Stomach (tissue), 9 donors: Measurements from ENCODE around the gene RNASE4. TPM values are rescaled to one million over a fixed set of nuclear protein-coding genes. Genes with fewer than 3 reads are reported as not detected.
A peak's percentile ranks its signal among the peaks of the same experiment; 100 is the strongest.
"Not testable (repeated sequence)": the region's sequence is repeated elsewhere in the genome, so short reads cannot be mapped to it uniquely, and the experiment has no call there.

Experiments used
- DNase-seq, 2 donors: peaks; one replicate each; pipeline versions ENCODE4 v3.0.0 to v3.0.0-alpha.2; 2013 to 2019
- H3K27ac ChIP-seq, 5 donors: fragments of 200-600 bp in 4 of 5; sonication (generic) in 4 of 5; one replicate each; pipeline ENCODE4 v1.5.1; 2013 to 2019; ENCODE audit warnings: mild to moderate bottlenecking in 1 of 5, moderate library complexity in 1 of 5
- H3K27me3 ChIP-seq, 3 donors: fragments of 200-600 bp; sonication (generic); one replicate each; pipeline ENCODE4 v1.5.1; 2017 to 2019; ENCODE audit warnings: mixed run types in 1 of 3
- H3K36me3 ChIP-seq, 4 donors: fragments of 200-600 bp; sonication (generic); 1 replicate in 3 of 4; 2 replicates in 1 of 4; pipeline ENCODE4 v1.5.1; 2016 to 2019
- H3K4me1 ChIP-seq, 4 donors: fragments of 200-600 bp; sonication (generic); one replicate each; pipeline ENCODE4 v1.5.1; 2016 to 2019
- H3K4me3 ChIP-seq, 4 donors: fragments of 200-600 bp; sonication (generic) in 3 of 4; one replicate each; pipeline ENCODE4 v1.5.1; 2016 to 2019; ENCODE audit warnings: mild to moderate bottlenecking in 1 of 4
- H3K9me3 ChIP-seq, 4 donors: fragments of 200-600 bp; sonication (generic); one replicate each; pipeline ENCODE4 v1.5.1; 2016 to 2019
- EP300 ChIP-seq: sonication (generic); formaldehyde crosslinking; IDR thresholded peaks from one replicate; pipeline ENCODE4 v1.6.1; 2017; ENCODE audit warnings: antibody characterized with exemption
- POLR2A ChIP-seq, 4 donors: fragments of 450-650 bp; IDR thresholded peaks; one replicate each; pipeline ENCODE4 v1.6.1; 2016; ENCODE audit warnings: antibody characterized with exemption in 4 of 4, control low read depth in 2 of 4, mild to moderate bottlenecking in 1 of 4, moderate library complexity in 1 of 4
- POLR2AphosphoS5 ChIP-seq, 3 donors: sonication (generic); formaldehyde crosslinking; IDR thresholded peaks; one replicate each; pipeline ENCODE4 v1.6.1; 2016; ENCODE audit warnings: antibody characterized with exemption in 3 of 3
- WGBS, 5 donors: extraction: QIAGEN DNeasy Blood & Tissue Kit in 3 of 5; methylation state at CpG; one replicate each; pipeline versions ENCODE4 v1.1.5 to v1.1.7; 2013 to 2018; 5-methylcytosine and 5-hydroxymethylcytosine counted together
- intact Hi-C: fragments of 100-400 bp; cut with DNase I; formaldehyde crosslinking; loops from one replicate; pipeline ENCODE4 v1.15.1; 2023; ENCODE audit warnings: low total_unique reads
- polyA plus RNA-seq, 3 donors: library from polyadenylated mRNA; stranded (reverse); fragments of 200-250 nt; gene quantifications; one replicate each; pipeline ENCODE4 v1.2.3, GENCODE V29; 2013
- total RNA-seq, 5 donors: library from RNA; depleted of rRNA; stranded (reverse); fragments of >200 nt; gene quantifications; one replicate each; pipeline versions ENCODE4 v1.1.0 to v1.2.3, GENCODE V29; 2014 to 2016
- TF ChIP-seq, protein P1 (sequence below), 7 experiments: fragments of 450-650 bp in 4 of 7; fragments of 200-600 bp in 3 of 7; sonication (generic) in 3 of 7; IDR thresholded peaks; one replicate each; pipeline ENCODE4 v1.5.1; 2016 to 2019; ENCODE audit warnings: antibody characterized with exemption in 7 of 7, control low read depth in 2 of 7, mild to moderate bottlenecking in 1 of 7
- donor health status: healthy with polysubstance abuse.
- donor health status: Bipolar disorder and iron deficiency.
- donor health status: healthy.

RNASE4 gene
- total and polyA plus RNA-seq, 8 donors: 13.4 to 158 (median 58.0) TPM; not detected in 1

GRCh38 chr14:20698934-20699333, 14.6 kb downstream of the RNASE4 start:
- no peaks in the 10 kb centered on the region for H3K9me3 ChIP-seq
- H3K27me3 ChIP-seq: no peaks in the 10 kb centered on the region

DNA sequence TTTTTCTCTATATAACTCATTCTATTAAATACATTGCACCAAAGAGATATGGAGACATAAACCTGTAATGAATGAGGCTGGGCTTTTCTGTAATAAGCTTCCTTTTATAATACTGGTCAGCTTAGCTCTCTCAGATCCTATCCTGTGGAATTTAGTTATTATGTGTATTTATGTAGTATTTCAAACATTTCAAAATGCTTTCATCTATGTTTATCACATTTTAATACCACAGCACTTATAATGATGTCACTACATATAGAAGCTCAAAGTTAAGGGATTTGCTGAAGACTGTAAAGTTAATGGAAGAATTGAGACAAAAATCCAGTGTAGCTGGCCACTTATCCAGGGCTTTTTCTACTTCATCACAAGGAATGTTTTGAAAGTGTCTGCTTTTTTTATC, 15.6 kb downstream of the RNASE4 start:
- no peak overlapping the region for H3K27ac ChIP-seq
- peaks cover 0 to 17% (median 8%) of the 10 kb centered on the region in 4 donors for H3K4me1 ChIP-seq
- H3K4me3 ChIP-seq: no peak overlapping the region
- no peaks in the 10 kb centered on the region for H3K27me3 ChIP-seq
- H3K36me3 ChIP-seq: peaks cover 10 to 37% (median 32%) of the 10 kb centered on the region in 4 donors
- no peak for TF ChIP-seq POLR2AphosphoS5 (IDR thresholded peaks at IDR 0.05)
- TF ChIP-seq, protein P1, sequence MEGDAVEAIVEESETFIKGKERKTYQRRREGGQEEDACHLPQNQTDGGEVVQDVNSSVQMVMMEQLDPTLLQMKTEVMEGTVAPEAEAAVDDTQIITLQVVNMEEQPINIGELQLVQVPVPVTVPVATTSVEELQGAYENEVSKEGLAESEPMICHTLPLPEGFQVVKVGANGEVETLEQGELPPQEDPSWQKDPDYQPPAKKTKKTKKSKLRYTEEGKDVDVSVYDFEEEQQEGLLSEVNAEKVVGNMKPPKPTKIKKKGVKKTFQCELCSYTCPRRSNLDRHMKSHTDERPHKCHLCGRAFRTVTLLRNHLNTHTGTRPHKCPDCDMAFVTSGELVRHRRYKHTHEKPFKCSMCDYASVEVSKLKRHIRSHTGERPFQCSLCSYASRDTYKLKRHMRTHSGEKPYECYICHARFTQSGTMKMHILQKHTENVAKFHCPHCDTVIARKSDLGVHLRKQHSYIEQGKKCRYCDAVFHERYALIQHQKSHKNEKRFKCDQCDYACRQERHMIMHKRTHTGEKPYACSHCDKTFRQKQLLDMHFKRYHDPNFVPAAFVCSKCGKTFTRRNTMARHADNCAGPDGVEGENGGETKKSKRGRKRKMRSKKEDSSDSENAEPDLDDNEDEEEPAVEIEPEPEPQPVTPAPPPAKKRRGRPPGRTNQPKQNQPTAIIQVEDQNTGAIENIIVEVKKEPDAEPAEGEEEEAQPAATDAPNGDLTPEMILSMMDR (IDR thresholded peaks at IDR 0.05): no peak
- no peak for TF ChIP-seq EP300
- no peak for TF ChIP-seq POLR2A (IDR thresholded peaks at IDR 0.05)
- intact Hi-C loops: loop anchor here (10.0 kb wide), 2 partner anchors 155 to 375 kb away; no protein-coding TSS in a partner anchor
- DNase-seq: no peak
- no peaks in the 10 kb centered on the region for H3K9me3 ChIP-seq

More at GRCh38 chr14:20698934-20699333, 14.6 kb downstream of the RNASE4 start:
- H3K4me1 ChIP-seq: peaks cover 0 to 17% (median 8%) of the 10 kb centered on the region in 4 donors
- peaks cover 10 to 46% (median 40%) of the 10 kb centered on the region in 4 donors for H3K36me3 ChIP-seq
- no peak for DNase-seq
- TF ChIP-seq POLR2A (IDR thresholded peaks at IDR 0.05) (no peak), POLR2AphosphoS5 (IDR thresholded peaks at IDR 0.05) (no peak), EP300 (no peak)
- TF ChIP-seq, protein P1 (IDR thresholded peaks at IDR 0.05): no peak
- no peak overlapping the region for H3K4me3 ChIP-seq
- 39 to 71% (median 58%) methylated on average over 5 of the region's 5 CpGs for WGBS, 5 donors
- intact Hi-C loops: loop anchor here (10.0 kb wide), 2 partner anchors 156 to 374 kb away; no protein-coding TSS in a partner anchor
- H3K27ac ChIP-seq: no peak overlapping the region

DNA sequence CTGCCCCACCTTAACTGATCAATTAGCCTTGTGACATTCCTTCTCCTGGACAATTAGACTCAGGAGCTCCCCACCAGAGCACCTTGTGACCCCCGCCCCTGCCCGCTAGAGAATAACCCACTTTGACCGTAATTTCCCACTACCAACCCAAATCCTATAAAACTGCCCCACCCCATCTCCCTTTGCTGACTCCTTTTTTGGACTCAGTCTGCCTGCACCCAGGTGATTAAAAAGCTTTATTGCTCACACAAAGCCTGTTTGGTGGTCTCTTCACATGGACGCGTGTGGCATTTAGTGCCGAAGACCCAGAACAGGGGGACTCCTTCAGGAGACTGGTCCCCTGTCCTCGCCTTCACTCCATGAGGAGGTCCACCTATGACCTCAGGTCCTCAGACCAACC, 16.6 kb downstream of the RNASE4 start:
- H3K27me3 ChIP-seq, intact Hi-C loops, H3K9me3 ChIP-seq, H3K4me3 ChIP-seq, DNase-seq, H3K27ac ChIP-seq: not testable (repeated sequence)
- 93 to 98% (median 95%) methylated on average over 7 of the region's 7 CpGs for WGBS, 5 donors
- Histone ChIP-seq H3K4me1 (peaks cover 0 to 17% (median 8%) of the 10 kb centered on the region in 4 donors), H3K36me3 (peaks cover 10 to 26% (median 24%) of the 10 kb centered on the region in 4 donors)

GRCh38 chr14:20706657-20707355, 22.4 kb downstream of the RNASE4 start:
- Histone ChIP-seq H3K9me3 (peaks cover 0 to 12% (median 0%) of the 10 kb centered on the region in 4 donors), H3K36me3 (no peaks in the 10 kb centered on the region), H3K4me3 (no peak overlapping the region), H3K27ac (peak overlapping the region; percentile 24 to 86 (median 73)), H3K4me1 (peaks cover 3 to 19% (median 11%) of the 10 kb centered on the region in 4 donors), H3K27me3 (no peaks in the 10 kb centered on the region)
- 29 to 40% (median 35%) methylated on average over 4 of the region's 4 CpGs for WGBS, 5 donors
- intact Hi-C loops: no loop called here
- DNase-seq: no peak
- TF ChIP-seq EP300 (no peak), POLR2AphosphoS5 (IDR thresholded peaks at IDR 0.05) (peak in 1 of 3 donors; percentile 20), POLR2A (IDR thresholded peaks at IDR 0.05) (no peak)
- TF ChIP-seq, protein P1 (IDR thresholded peaks at IDR 0.05): no peak

- Histone ChIP-seq H3K27me3 (no peaks in the 10 kb centered on the region), H3K4me1 (peaks cover 3 to 20% (median 13%) of the 10 kb centered on the region in 4 donors), H3K4me3 (no peak overlapping the region), H3K36me3 (no peaks in the 10 kb centered on the region), H3K27ac (peak overlapping the region; percentile 46 to 86 (median 73)), H3K9me3 (peaks cover 0 to 12% (median 0%) of the 10 kb centered on the region in 4 donors)
- intact Hi-C loops: no loop called here
- TF ChIP-seq POLR2AphosphoS5 (IDR thresholded peaks at IDR 0.05): peak in 2 of 3 donors; percentile 74 to 82
- TF ChIP-seq, protein P1 (IDR thresholded peaks at IDR 0.05): no peak
- 34 to 49% (median 36%) methylated on average over 2 of the region's 2 CpGs for whole genome bisulfite sequencing, 5 donors
- DNase-seq: peak; percentile 45 to 81
Measured at GRCh38 chr14:20707622-20708021, 23.3 kb downstream of the RNASE4 start.
